NCI-H1048 (cell line): ENCODE results near the gene RAPGEFL1.
"Not testable (repeated sequence)": the region's sequence is repeated elsewhere in the genome, so short reads cannot be mapped to it uniquely, and the experiment has no call there.

Experiments used
- DNase-seq: peaks from one replicate; lab custom pipeline; 2025; lab: John Stamatoyannopoulos, UW

Gene RAPGEFL1

GRCh38 chr17:40177275-40177874 is at the start of gene RAPGEFL1:
TSS of gene RAPGEFL1 (plus strand) at chr17:40177470. CDS start at chr17:40177862, 392 bp downstream.
- DNase-seq, result no peak

- no peak for DNase-seq
Measured at GRCh38 chr17:40129498-40129897, 47.8 kb upstream of the RAPGEFL1 start.

- no peak for DNase-seq
Measured at GRCh38 chr17:40130352-40131042, 46.8 kb upstream of the RAPGEFL1 start.

- DNase-seq, result no peak
Measured at GRCh38 chr17:40134184-40134583, 43.1 kb upstream of the RAPGEFL1 start.

- DNase-seq, result no peak
Measured at GRCh38 chr17:40135817-40136216, 41.5 kb upstream of the RAPGEFL1 start.

- DNase-seq, result no peak
Measured at GRCh38 chr17:40139566-40140058, 37.7 kb upstream of the RAPGEFL1 start.

GRCh38 chr17:40143166-40143565 is 34.1 kb upstream of the RAPGEFL1 start:
- not testable (repeated sequence) for DNase-seq

- DNase-seq, result no peak
Measured at GRCh38 chr17:40145476-40145875, 31.8 kb upstream of the RAPGEFL1 start.

GRCh38 chr17:40148527-40148926 is 28.7 kb upstream of the RAPGEFL1 start:
- no peak for DNase-seq

- no peak for DNase-seq
Measured at GRCh38 chr17:40150276-40150675, 27.0 kb upstream of the RAPGEFL1 start.

- no peak for DNase-seq
Measured at GRCh38 chr17:40151414-40151963, 25.8 kb upstream of the RAPGEFL1 start.

- no peak for DNase-seq
Measured at GRCh38 chr17:40153603-40154236, 23.6 kb upstream of the RAPGEFL1 start.

- DNase-seq, result no peak
Measured at GRCh38 chr17:40157973-40158372, 19.3 kb upstream of the RAPGEFL1 start.

GRCh38 chr17:40158438-40159013 is 18.7 kb upstream of the RAPGEFL1 start:
- no peak for DNase-seq

GRCh38 chr17:40159456-40159855 is 17.8 kb upstream of the RAPGEFL1 start:
- no peak for DNase-seq

GRCh38 chr17:40167685-40168261 is 9.5 kb upstream of the RAPGEFL1 start:
- DNase-seq, result no peak

GRCh38 chr17:40168262-40168832 is 8.9 kb upstream of the RAPGEFL1 start:
- no peak for DNase-seq

GRCh38 chr17:40170325-40170724 is 6.9 kb upstream of the RAPGEFL1 start:
- DNase-seq, result no peak

- DNase-seq, result no peak
Measured at GRCh38 chr17:40171750-40172149, 5.5 kb upstream of the RAPGEFL1 start.

- no peak for DNase-seq
Measured at GRCh38 chr17:40173091-40173777, 4.0 kb upstream of the RAPGEFL1 start.

GRCh38 chr17:40173778-40174135 is 3.5 kb upstream of the RAPGEFL1 start:
- DNase-seq, result no peak
